Activated CD4-positive, CD25-positive, alpha-beta regulatory T cell treated with anti-CD3 and anti-CD28 coated beads, Interleukin-2, amount 50 U/mL, for 16 hours (primary cell): ENCODE results near the gene ATG13.
A peak's percentile ranks its signal among the peaks of the same experiment; 100 is the strongest.
"Not testable (repeated sequence)": the region's sequence is repeated elsewhere in the genome, so short reads cannot be mapped to it uniquely, and the experiment has no call there.

Experiments
- DNase-seq: peaks from one replicate; pipeline ENCODE4 v3.0.0-alpha.2; 2020; ENCODE audit warnings: low read depth, low spot score

ATG13 gene

DNA sequence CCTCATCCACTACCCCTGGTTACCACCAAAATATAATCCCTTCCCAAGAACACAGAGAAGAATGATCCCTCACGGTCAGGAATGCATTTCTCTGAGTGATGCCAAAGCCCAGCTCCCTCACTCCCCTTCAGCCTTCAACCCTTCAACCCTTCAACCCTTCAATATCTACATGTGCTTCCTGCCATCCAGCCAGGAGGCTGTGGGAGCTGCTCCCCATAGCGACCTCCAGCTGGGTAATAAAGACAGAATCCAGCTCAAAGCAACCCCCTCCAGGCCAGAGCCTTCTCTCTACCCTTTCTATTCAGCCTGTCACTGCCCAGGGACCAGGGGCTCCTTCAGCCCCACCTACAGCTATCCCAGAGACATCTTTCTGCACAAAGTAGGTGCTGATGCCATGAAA, 80.4 kb downstream of the ATG13 start:
- no peak for DNase-seq

DNA sequence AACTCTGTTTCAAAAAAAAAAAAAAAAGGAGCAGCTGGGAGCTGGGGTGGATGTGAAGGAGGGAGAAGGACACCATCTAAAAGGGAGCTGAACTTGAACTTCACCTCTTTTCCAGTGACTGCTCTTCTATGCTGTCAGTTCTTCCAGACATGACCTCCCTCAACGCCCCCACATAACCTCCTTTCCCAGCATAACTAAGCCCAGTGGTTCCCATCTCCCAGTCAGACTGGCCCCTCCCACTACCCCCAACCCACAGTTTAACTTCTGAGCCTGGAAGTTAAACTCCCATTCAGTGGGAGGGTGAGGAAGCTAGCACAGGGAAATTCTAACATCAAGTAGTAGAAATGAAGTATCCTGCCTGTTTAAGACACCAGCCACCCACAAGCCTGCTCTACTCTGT, 81.2 kb downstream of the ATG13 start:
- DNase-seq, result no peak

DNA sequence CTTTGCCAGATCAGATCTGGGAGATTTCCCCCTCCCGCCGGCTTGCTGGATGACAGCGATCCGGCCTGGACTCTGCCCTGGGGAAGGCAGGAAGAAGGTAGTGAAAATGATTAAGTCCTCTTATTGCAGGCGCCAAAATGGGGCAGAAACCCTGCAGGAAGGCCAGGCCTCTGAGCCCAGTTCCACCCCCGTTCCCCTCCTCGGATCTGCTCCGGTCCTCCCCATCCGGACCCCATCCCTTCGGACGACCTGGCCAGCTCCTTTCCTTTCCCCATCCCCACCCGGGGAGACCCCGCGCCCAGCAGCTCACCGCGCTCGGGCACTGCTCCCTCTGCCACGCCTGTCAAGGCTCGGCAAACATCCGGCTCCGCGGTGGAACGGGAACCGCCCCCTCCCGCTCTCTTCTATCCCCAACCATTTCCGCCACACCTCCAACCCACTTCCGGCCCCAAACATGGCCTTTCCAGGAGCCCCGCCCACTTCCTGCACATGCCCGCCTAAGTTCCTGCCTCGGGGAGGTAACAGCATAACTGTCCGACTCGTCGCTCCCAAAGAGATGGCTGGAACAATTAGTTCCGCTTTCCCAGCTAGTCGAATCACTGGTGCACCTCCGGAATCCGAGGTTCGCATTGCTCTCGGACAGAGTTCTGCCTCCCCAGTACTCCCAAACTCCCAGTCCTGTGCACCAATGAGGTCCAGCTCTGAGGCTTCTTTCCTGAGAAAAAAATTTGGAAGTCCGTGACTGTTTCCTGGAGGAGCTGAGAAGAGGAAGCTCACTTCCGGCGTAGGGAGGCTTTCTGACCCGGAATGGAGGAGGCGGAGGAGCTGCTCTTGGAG, 83.1 kb downstream of the ATG13 start, which contains the start of the genes ARHGAP1 and ZNF408:
Gene ARHGAP1 (minus strand): TSS at position 379 of the 837 bp plus-strand sequence. CDS start 4,512 bp downstream, outside the sequence.
Gene ZNF408 (plus strand): TSS at position 791 of the 837 bp plus-strand sequence. CDS start 17 bp downstream, at position 808.
- peak; percentile 98 for DNase-seq

DNA sequence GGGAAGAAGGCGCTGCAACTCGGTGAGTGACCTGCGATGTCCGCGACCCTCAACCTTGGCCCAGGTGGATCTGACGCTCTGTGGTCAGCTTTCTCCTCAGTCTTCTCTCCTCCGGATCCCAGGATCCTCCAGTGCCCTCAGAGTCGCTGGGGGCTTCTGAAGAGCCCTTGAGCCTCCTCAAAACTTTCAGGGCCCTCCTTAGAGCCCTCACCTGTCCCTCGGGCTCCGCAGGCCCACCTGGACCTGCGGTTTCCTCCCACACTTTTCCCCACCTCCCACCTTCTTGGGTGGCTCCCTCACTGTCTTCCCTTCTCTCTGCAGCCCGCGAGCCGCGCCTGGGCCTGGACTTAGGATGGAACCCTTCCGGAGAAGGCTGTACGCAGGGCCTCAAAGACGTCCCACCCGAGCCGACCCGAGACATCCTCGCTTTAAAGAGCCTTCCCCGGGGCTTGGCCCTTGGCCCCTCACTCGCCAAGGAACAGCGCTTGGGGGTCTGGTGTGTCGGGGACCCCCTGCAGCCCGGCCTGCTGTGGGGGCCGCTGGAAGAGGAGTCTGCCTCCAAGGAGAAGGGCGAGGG, 83.8 kb downstream of the ATG13 start:
- no peak for DNase-seq

DNA sequence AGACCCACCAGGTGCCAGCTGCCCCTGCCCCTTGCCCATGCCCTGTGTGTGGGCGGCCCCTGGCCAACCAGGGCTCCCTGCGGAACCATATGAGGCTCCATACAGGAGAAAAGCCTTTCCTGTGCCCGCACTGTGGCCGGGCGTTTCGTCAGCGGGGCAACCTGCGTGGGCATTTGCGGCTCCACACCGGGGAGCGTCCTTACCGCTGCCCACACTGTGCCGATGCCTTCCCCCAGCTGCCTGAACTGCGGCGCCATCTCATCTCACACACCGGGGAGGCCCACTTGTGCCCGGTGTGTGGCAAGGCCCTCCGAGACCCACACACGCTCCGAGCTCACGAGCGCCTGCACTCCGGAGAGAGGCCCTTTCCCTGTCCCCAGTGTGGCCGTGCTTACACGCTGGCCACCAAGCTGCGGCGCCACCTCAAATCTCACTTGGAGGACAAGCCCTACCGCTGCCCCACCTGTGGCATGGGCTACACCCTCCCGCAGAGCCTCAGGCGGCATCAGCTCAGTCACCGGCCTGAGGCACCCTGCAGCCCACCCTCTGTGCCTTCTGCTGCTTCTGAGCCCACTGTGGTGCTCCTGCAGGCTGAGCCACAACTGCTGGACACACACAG, 87.8 kb downstream of the ATG13 start:
- DNase-seq, result no peak

DNA sequence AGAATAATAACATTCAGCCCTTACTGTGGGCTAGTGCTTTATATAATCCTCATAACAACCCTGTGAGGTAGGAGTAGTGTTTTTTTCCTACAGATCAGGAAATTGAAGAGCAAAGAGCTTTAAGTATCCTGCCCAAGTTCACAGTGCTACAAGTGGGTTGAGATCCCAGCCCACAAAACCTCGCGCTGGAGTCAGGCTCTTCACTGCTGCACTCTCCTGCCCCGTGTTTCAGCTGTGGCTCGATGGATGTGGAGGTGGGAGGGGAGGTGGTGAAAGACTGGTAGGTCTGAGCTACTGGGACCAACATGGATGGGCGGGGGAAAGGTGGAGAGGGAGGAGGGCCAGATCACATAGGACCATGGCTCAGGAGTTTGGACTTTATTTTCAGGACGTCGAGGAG, 89.5 kb downstream of the ATG13 start:
- DNase-seq, result no peak

DNA sequence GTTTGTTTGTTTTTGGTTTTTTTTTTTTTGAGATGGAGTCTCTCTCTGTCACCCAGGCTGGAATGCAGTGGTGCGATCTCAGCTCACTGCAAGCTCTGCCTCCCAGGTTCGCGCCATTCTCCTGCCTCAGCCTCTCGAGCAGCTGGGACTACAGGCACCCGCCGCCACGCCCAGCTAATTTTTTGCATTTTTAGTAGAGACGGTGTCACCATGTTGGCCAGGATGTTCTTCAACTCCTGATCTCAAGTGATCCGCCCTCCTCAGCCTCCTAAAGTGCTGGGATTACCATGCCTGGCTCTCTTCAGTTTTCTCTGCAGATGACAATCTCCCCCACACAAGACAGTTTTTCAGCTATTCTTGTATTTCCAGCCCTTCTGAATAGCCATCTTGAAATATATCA, 92.0 kb downstream of the ATG13 start:
- DNase-seq, result not testable (repeated sequence)

DNA sequence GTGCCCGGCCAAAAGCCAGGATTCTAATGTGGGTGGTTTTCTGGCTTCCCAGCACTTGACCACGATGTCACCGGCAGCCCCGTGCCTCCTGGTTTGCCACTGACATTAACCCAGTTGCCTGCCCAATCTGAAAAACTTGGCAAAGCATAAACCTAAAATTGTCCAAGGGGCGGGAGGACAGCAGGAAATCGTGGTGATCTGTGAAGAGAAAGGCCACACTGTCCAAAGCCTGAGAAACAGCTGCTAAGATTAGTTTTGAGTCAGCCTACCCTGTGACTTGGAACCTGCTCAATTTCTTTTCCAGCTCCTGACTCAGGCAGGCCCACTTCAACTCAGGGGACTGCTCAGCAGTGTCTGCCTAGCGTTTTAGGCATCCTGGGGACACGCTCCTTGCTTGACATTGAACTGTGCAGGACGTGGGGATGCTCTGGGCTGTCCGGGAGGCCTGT, 93.5 kb downstream of the ATG13 start:
- no peak for DNase-seq

DNA sequence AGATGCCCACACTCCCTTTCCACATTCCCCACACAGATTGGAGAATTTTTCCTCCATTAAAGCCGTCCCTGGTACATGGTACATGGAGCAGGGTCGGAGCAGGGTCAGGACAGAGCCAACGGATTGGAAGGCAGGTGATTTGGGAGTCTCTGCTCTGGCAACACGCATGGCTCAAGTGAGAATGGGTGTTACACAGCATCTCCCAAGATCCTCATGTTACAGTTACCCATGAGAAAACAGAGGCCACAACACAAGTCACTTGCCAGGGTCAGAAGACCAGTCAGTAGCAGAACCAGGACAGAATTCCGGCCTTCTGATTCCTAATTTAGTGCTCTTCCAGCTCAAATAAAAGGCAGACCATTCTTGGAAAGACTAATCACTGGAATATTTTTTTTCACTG, 94.0 kb downstream of the ATG13 start:
- DNase-seq, result no peak

DNA sequence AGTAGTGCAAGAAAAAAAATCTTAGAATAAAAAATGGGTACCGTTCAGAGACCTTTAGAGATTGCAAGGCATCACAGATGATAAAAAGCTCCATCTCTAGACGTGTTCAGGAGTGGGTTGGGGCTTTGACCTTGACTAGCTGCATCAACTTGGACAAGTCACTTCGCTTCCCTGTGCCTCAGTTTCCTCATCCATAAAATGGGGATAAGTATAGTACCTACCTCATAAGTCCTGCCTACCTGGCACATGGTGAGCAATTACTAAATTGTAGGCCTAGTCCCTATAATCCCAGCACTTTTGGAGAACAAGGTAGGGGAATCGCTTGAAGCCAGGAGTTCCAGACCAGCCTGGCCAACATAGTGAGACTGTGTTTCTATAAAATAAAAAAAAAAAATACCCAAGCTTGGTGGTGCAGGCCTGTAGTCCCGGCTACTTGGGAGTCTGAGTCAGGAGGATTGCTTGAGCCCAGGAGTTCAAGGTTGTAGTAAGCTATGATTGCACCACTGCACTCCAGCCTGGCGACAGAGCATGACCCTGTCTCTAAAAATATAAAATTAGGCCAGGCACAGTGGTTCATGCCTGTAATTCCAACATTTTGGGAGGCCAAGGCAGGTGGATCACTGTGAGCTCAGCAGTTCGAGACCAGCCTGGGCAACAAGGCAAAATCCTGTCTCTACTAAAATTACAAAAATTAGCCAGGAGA, 95.7 kb downstream of the ATG13 start:
- no peak for DNase-seq

DNA sequence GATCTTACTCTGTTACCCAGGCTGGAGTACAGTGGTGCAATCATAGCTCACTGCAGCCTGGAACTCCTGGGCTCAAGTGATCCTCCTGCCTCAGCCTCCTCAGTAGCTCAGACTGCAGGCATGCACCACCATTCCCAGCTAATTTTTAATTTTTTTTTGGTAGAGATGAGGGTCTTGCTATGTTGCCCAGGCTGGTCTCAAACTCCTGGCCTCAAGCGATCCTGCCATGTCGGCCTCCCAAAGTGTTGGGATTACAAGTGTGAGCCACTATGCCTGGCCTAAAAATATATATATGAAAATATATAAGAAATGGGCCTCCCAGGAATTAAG, 100.4 kb downstream of the ATG13 start:
- not testable (repeated sequence) for DNase-seq

DNA sequence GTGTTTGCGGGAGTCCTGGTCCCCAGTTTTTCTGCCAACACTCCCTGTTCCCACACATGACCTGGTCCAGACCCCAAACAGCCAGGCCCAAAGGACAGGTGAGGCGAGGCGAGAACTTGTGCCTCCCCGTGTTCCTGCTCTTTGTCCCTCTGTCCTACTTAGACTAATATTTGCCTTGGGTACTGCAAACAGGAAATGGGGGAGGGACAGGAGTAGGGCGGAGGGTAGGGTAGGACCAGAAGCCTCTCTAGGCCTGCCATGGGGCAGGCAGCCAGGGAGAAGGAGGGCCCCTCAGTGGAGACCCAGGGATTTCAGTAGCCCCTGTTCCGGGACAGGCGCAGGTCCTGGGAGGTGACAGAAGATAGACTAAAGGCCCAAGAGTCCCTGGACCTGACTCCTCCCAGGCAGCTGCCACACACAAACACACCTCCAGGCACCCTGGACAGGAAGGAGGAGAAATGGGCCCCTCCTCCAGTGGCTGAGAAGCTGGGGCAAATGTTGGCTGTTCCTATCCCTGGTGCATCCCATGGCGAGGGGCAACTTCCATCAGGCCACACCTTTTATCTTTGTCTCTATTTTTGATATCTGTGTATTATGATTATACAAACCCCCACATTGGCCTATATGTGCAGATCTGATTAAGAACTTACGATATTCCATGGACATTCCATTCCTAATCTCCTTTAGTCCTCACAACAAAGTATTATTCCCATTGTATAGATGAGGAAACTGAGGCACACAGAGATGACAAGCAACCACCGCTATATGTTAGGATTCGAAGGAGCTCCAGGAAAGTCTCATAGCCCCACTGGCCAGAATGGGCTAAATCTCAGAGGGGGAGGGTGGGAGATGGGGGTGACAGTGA, 101.0 kb downstream of the ATG13 start:
- DNase-seq, result no peak

DNA sequence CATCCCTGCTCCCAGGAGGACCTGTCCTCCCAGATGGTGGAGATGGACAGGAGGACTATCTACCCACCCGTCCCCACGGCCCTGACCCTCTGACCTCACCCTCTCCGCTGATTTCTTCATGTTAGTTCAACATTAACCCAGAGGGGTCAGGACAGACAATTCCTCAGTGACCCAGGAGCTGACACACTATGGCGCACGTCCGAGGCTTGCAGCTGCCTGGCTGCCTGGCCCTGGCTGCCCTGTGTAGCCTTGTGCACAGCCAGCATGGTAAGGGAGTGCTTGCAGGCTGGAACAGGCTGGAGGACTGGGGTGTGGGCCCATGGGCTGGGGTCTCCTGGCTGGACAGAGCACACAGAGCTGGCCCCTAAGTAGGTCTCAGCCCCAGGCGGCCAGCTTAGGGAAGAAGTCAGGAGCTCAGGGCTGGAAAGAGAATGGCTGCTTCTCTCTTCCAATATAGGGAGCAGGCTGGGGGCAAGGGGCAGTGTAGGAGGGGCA, 101.7 kb downstream of the ATG13 start, which contains the start of gene F2:
Gene F2 (plus strand): TSS at position 166 of the 495 bp plus-strand sequence. CDS start 23 bp downstream, at position 189.
- no peak for DNase-seq

DNA sequence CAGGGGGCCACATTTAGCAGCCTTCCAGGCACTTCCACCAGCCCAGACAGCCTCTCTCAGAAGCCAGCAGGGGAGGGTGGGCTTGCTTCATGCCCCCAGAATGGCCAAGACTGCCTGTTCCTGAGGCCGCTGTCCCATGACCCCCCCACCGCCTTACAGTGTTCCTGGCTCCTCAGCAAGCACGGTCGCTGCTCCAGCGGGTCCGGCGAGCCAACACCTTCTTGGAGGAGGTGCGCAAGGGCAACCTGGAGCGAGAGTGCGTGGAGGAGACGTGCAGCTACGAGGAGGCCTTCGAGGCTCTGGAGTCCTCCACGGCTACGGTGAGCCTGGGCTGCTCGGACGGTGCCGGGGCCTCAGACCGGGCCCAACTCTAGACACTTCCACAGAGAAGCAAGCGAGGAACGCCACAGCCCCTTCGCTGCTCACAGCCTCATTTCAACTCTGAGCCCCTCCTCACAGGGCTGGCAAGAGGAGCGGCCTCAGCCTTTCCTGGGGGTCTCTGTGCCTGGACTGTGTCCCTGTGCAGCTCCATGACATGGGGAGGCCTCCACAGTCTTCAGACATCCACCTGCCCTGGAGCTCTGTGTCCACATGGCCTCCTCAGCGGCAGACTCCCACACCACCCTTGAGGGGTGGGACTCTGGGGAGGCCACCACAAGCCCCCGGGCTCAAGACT, 102.3 kb downstream of the ATG13 start:
- DNase-seq, result no peak

DNA sequence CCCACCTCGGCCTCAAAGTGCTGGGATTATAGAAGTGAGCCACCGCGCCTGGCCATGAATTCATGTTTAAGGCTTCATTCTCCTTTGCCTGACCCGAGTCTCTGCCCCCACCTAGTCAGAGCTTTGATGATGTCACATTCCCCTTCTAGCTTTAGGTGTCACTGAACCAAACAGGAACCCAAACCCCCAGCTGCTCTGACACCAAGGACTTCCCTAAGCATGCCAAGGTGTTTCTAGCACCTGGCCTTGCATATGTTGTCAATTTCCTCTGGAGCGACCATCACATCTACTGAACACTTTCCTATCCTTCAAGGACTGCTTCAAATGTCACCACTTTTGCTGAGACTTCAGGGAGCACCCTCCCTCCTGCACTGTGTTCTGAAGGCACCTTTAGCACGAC, 103.9 kb downstream of the ATG13 start:
- no peak for DNase-seq

DNA sequence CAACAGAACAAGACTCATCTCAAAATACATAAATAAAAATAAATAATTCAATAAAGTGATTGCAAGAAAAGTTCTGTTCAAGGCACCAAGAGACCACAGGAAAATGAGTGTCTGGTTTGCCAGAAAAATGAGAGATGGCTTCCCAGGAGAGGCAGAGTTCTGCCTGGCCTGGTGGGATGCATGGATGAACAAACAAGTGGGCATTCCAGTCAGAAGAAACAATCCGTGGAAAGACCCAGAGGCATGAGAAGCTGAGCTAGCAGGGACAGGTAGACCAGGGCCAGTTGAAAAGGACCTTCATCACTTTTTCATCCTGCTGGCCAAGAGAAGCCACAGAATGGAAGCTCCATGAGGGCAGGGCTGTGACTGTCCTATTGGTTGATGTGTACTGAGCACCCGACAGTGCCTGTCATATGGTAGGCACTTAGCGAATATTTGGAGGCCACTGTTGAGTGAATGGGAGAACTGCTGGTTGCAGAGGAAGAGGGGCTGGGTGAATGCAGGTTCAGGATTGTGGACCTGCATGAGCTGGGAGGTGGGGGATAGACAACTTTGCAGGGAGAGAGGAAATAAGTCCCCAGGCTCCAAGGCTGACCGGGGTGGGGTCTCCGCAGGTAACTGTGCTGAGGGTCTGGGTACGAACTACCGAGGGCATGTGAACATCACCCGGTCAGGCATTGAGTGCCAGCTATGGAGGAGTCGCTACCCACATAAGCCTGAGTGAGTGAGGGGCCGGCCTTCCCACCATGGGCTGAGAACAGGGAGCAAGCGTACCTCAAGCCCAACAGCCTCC, 105.4 kb downstream of the ATG13 start:
- DNase-seq, result no peak

DNA sequence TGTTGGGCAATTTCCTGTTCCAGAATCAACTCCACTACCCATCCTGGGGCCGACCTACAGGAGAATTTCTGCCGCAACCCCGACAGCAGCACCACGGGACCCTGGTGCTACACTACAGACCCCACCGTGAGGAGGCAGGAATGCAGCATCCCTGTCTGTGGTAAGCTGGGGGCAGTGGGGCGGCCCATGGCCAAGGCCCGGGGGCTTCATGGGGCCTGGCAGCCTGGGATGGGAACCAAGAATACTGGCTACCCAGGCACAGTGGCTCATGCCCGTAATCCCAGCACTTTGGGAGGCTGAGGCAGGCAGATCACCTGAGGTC, 106.0 kb downstream of the ATG13 start:
- DNase-seq, result no peak

DNA sequence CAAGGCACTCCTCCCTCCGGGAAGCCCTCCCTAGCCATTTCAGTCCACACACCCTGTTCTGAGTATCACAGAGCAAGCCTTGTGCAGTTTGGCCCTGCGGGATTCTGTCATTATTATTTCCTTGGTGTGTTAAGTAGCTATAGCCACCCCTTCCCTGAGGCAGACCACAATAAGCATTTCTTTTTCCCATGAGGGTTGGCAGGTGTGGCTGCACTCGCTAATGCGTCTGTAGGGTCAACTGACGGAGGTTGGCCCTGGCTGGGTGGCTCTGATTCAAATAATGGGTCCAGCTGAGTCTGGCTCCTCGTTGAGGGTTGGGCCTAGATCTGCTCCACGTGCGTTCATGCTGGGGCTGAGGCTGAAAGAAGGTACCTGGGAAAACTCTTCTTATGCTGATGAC, 106.7 kb downstream of the ATG13 start:
- DNase-seq, result no peak
